ENCODE measurements around the gene PLAAT5. TPM values are rescaled to one million over a fixed set of nuclear protein-coding genes. Genes with fewer than 3 reads are reported as not detected.
A peak's percentile ranks its signal among the peaks of the same experiment; 100 is the strongest.

The PLAAT5 gene
- total and polyA plus RNA-seq, 2 of the 13 experiments (the other 11 are each of a cell fraction or from before 2014, with no cell fraction given): not detected

DNA sequence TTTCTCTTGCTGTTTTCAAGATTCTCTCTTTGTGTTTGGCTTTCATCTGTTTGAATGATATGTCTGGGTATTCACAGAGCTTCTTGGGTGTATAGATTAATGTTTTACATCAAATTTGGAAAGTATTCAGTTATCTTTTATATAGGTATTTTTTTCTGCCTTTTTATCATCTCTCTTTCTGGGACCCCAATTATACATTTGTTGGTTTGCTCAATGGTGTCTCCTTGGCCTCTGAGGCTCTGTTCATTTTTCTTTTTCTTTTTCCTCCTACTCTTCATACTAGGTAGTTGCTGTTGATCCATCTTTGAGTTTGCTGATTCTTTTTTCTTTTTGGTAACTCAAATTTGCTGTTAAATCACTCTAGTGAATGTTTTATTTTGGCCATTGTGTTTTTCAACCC lies 14.3 kb downstream of the PLAAT5 start:
- FAIRE-seq (no peak), DNase-seq (ENCODE audit: low spot score) (no peak), ATAC-seq (no peak)
- H3K27me3 ChIP-seq (ENCODE audit: control insufficient read depth in 1 of 2, insufficient read depth in 2 of 2, low read length in 2 of 2): no peaks in the 10 kb centered on the region
- H3K9me3 ChIP-seq (ENCODE audit: low read length): peaks cover 11% of the 10 kb centered on the region
- H3K79me2 ChIP-seq (ENCODE audit: insufficient read depth, low read length): no peaks in the 10 kb centered on the region
- no peaks in the 10 kb centered on the region for H4K20me1 ChIP-seq (ENCODE audit: insufficient read depth, low read length)
- no peak overlapping the region for H2AFZ ChIP-seq (ENCODE audit: low read length)
- no peak overlapping the region for H3K4me3 ChIP-seq (replicated peaks in 1 of 3; ENCODE audit: insufficient read depth in 1 of 3, low read depth in 2 of 3, low read length in 3 of 3)
- BruUV-seq (replicated peaks): no TSS peak
- H3K4me1 ChIP-seq (ENCODE audit: insufficient read depth, low read length): no peaks in the 10 kb centered on the region
- no peak overlapping the region for H3K9ac ChIP-seq (ENCODE audit: insufficient read depth, low read depth, low read length)
- in situ Hi-C loops (cut with HindIII; ENCODE audit: extremely low pct_ligation_motif_present, low pct_unique_long_range_greater_than_20kb): loop anchor here (5.0 to 25.0 kb wide), 2 partner anchors 161 to 261 kb away; no protein-coding TSS in a partner anchor
- ChIA-PET POLR2A (no interaction called here), CTCF (ENCODE audit: low intra/inter-chr PET ratio, low total read pairs) (no interaction called here)
- H3K4me2 ChIP-seq (ENCODE audit: low read depth, low read length): no peak overlapping the region
- no peaks in the 10 kb centered on the region for H3K36me3 ChIP-seq (replicated peaks in 1 of 2; ENCODE audit: control insufficient read depth in 1 of 2, insufficient read depth in 2 of 2, low read length in 2 of 2)
- TF ChIP-seq ZBTB1 (CRISPR knock-in tag; IDR thresholded peaks at IDR 0.05; ENCODE audit: borderline replicate concordance): no peak
- TF ChIP-seq NFYC (CRISPR knock-in tag; IDR thresholded peaks at IDR 0.05): no peak
- TF ChIP-seq, protein P1, sequence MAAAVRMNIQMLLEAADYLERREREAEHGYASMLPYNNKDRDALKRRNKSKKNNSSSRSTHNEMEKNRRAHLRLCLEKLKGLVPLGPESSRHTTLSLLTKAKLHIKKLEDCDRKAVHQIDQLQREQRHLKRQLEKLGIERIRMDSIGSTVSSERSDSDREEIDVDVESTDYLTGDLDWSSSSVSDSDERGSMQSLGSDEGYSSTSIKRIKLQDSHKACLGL (CRISPR knock-in tag; IDR thresholded peaks at IDR 0.05): no peak
- no peak for TF ChIP-seq ZNF792 (CRISPR knock-in tag; IDR thresholded peaks at IDR 0.05)
- TF ChIP-seq ZNF570 (CRISPR knock-in tag; IDR thresholded peaks at IDR 0.05; ENCODE audit: borderline replicate concordance): no peak
- TF ChIP-seq BCL6 (CRISPR knock-in tag; IDR thresholded peaks at IDR 0.05): no peak
- no peak for TF ChIP-seq FOXK1 (CRISPR knock-in tag; IDR thresholded peaks at IDR 0.05; ENCODE audit: borderline replicate concordance, low read depth)
- intact Hi-C loops (cut with micrococcal nuclease; ENCODE audit: unreplicated experiment): loop anchor here (5.0 kb wide), 1 partner anchor 261 kb away; no protein-coding TSS in a partner anchor
- no peak overlapping the region for H3K27ac ChIP-seq (ENCODE audit: extremely low read length, insufficient read depth, low read length)

DNA sequence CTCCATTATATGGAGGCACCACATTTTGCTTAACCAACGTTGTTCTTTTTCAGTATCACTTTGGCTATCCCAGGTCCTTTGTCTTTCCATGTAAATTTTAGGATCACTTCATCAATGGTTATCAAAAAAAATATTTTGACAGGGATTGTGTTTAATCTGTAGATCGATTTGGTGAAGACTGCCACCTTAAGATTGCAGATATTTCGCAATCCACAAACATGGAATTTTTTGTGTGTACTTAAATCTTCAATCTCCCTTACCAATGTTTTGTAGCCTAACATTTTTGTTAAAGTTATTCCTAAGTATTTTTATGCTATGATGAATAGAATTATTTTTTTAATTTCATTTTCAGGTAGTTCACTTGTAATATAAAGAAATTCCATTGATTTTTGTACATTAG lies 18.6 kb downstream of the PLAAT5 start:
- H3K4me2 ChIP-seq (ENCODE audit: low read depth, low read length): no peak overlapping the region
- no peaks in the 10 kb centered on the region for H3K79me2 ChIP-seq (ENCODE audit: insufficient read depth, low read length)
- POLR2A ChIA-PET: no interaction called here
- no peaks in the 10 kb centered on the region for H3K4me1 ChIP-seq (ENCODE audit: insufficient read depth, low read length)
- no peak overlapping the region for H3K9ac ChIP-seq (ENCODE audit: insufficient read depth, low read depth, low read length)
- no peaks in the 10 kb centered on the region for H4K20me1 ChIP-seq (ENCODE audit: insufficient read depth, low read length)
- no peak for FAIRE-seq
- no peak overlapping the region for H2AFZ ChIP-seq (ENCODE audit: low read length)
- intact Hi-C loops (cut with micrococcal nuclease; ENCODE audit: unreplicated experiment) (no loop called here), in situ Hi-C loops (cut with HindIII; ENCODE audit: extremely low pct_ligation_motif_present, low pct_unique_long_range_greater_than_20kb) (no loop called here)
- no peaks in the 10 kb centered on the region for H3K36me3 ChIP-seq (replicated peaks in 1 of 2; ENCODE audit: control insufficient read depth in 1 of 2, insufficient read depth in 2 of 2, low read length in 2 of 2)
- H3K9me3 ChIP-seq (ENCODE audit: low read length): peaks cover 11% of the 10 kb centered on the region
- CTCF ChIA-PET (ENCODE audit: low intra/inter-chr PET ratio, low total read pairs): no interaction called here
- DNase-seq (ENCODE audit: low spot score): no peak
- H3K27ac ChIP-seq (ENCODE audit: extremely low read length, insufficient read depth, low read length): no peak overlapping the region
- no peaks in the 10 kb centered on the region; a peak in 1 of 5 replicates for H3K27me3 ChIP-seq (ENCODE audit: control insufficient read depth in 1 of 2, insufficient read depth in 2 of 2, low read length in 2 of 2)
- 23% methylated on average over 3 of the region's 3 CpGs for WGBS (ENCODE audit: low lambda C conversion rate)
- ATAC-seq: no peak
- TF ChIP-seq ZNF619 (CRISPR knock-in tag; IDR thresholded peaks at IDR 0.05): no peak
- TF ChIP-seq CEBPB (IDR thresholded peaks at IDR 0.05; ENCODE audit: borderline replicate concordance, low read depth, low read length): peak; percentile 73
- 0 out of 2 replicates have a peak, but pooled peaks have one; percentile 28 for TF ChIP-seq CEBPG (CRISPR knock-in tag; IDR thresholded peaks at IDR 0.05)
- H3K4me3 ChIP-seq (replicated peaks in 1 of 3; ENCODE audit: insufficient read depth in 1 of 3, low read depth in 2 of 3, low read length in 3 of 3): no peak overlapping the region
- no TSS peak for BruUV-seq (replicated peaks)

Data from HepG2 (cell line).